HG03045 (cell line): ENCODE measurements around the gene FAM76A.
"Not testable (repeated sequence)": the region's sequence is repeated elsewhere in the genome, so short reads cannot be mapped to it uniquely, and the experiment has no call there.

Experiments used
- ATAC-seq: cut with Tn5 transposase; IDR thresholded peaks from one replicate; pipeline ENCODE4 v1.9.1; 2021; ENCODE audit warnings: mild to moderate bottlenecking, moderate library complexity; ENCODE audit not compliant: unreplicated experiment

Gene FAM76A

GRCh38 chr1:27725374-27726172 is at the start of gene FAM76A:
TSS of gene FAM76A (plus strand) at chr1:27725961. CDS start at chr1:27726081, 120 bp downstream.
- ATAC-seq = peak; percentile 92

- no peak for ATAC-seq
Measured at GRCh38 chr1:27676410-27676809, 49.4 kb upstream of the FAM76A start.

- no peak for ATAC-seq
Measured at GRCh38 chr1:27678747-27679146, 47.0 kb upstream of the FAM76A start.

GRCh38 chr1:27680225-27680791 is 45.5 kb upstream of the FAM76A start:
- ATAC-seq = not testable (repeated sequence)

- not testable (repeated sequence) for ATAC-seq
Measured at GRCh38 chr1:27681580-27681979, 44.2 kb upstream of the FAM76A start.

- ATAC-seq = no peak
Measured at GRCh38 chr1:27682351-27682944, 43.3 kb upstream of the FAM76A start.

GRCh38 chr1:27684176-27684575 is 41.6 kb upstream of the FAM76A start:
- ATAC-seq = no peak

GRCh38 chr1:27686223-27686990 is 39.4 kb upstream of the FAM76A start:
- ATAC-seq = no peak

- ATAC-seq = no peak
Measured at GRCh38 chr1:27687906-27688305, 37.9 kb upstream of the FAM76A start.

GRCh38 chr1:27689423-27690173 is 36.2 kb upstream of the FAM76A start:
- no peak for ATAC-seq

GRCh38 chr1:27690183-27690582 is 35.6 kb upstream of the FAM76A start:
- no peak for ATAC-seq

GRCh38 chr1:27696835-27697234 is 28.9 kb upstream of the FAM76A start:
- not testable (repeated sequence) for ATAC-seq

- no peak for ATAC-seq
Measured at GRCh38 chr1:27704958-27705357, 20.8 kb upstream of the FAM76A start.

GRCh38 chr1:27705545-27705944 is 20.2 kb upstream of the FAM76A start:
- ATAC-seq = no peak

- ATAC-seq = no peak
Measured at GRCh38 chr1:27710574-27710973, 15.2 kb upstream of the FAM76A start.

GRCh38 chr1:27713139-27713725 is 12.5 kb upstream of the FAM76A start:
- no peak for ATAC-seq

- no peak for ATAC-seq
Measured at GRCh38 chr1:27713869-27714513, 11.8 kb upstream of the FAM76A start.

- no peak for ATAC-seq
Measured at GRCh38 chr1:27716262-27716895, 9.4 kb upstream of the FAM76A start.
